ENCODE data around the gene UBE3C.

GRCh38 chr7:157160433-157160832 is 21.7 kb downstream of the UBE3C start:
- TF ChIP-seq POLR2AphosphoS5 (IDR thresholded peaks at IDR 0.05; ENCODE audit: low read depth, low read length) = no peak
- no peak for TF ChIP-seq SIN3A (IDR thresholded peaks at IDR 0.05; ENCODE audit: borderline replicate concordance, insufficient read depth, low read length)
- no peak for TF ChIP-seq TAF1 (IDR thresholded peaks at IDR 0.05; ENCODE audit: borderline replicate concordance, insufficient read depth, low read length)
- no peak for TF ChIP-seq REST (IDR thresholded peaks at IDR 0.05; ENCODE audit: insufficient read depth in 1 of 2, low read depth in 2 of 2, low read length in 2 of 2)
- TF ChIP-seq FOXP2 (optimal IDR thresholded peaks at IDR 0.05; ENCODE audit: borderline replicate concordance, extremely low read depth, extremely low read length, insufficient read depth) = no peak
